Right cardiac atrium (tissue), 5 donors: ENCODE results near the gene TUT1. TPM values are rescaled to one million over a fixed set of nuclear protein-coding genes. Genes with fewer than 3 reads are reported as not detected.
A peak's percentile ranks its signal among the peaks of the same experiment; 100 is the strongest.
"Not testable (repeated sequence)": the region's sequence is repeated elsewhere in the genome, so short reads cannot be mapped to it uniquely, and the experiment has no call there.

Experiments
- ATAC-seq, 2 donors: fragments of 200-7000 bp; cut with Tn5 transposase; one replicate each; pipeline versions ENCODE4 v1.8.0 to v1.9.1; 2020; ENCODE audit warnings: moderate library complexity in 2 of 2, mild to moderate bottlenecking in 1 of 2
- DNase-seq, 3 donors: peaks; one replicate each; pipeline ENCODE4 v3.0.0-alpha.2; 2020
- H3K27ac ChIP-seq: one replicate; pipeline ENCODE4 v1.5.1; 2013; ENCODE audit warnings: mild to moderate bottlenecking, low read length, control low read depth, moderate library complexity
- H3K27me3 ChIP-seq: one replicate; pipeline ENCODE4 v1.6.1; 2013; ENCODE audit not compliant: control insufficient read depth, insufficient read depth
- H3K4me1 ChIP-seq: one replicate; pipeline ENCODE4 v1.6.1; 2013; ENCODE audit warnings: low read length; ENCODE audit not compliant: control insufficient read depth, insufficient read depth
- H3K4me3 ChIP-seq: one replicate; pipeline ENCODE4 v1.5.1; 2013; ENCODE audit warnings: low read length, control low read depth
- H3K9me3 ChIP-seq: one replicate; pipeline ENCODE4 v1.6.1; 2013; ENCODE audit warnings: low read length; ENCODE audit not compliant: control insufficient read depth
- WGBS: extraction: QIAGEN DNeasy Blood & Tissue Kit; methylation state at CpG from one replicate; pipeline ENCODE4 v1.1.7; 2013; 5-methylcytosine and 5-hydroxymethylcytosine counted together
- intact Hi-C, 4 donors: fragments of 100-400 bp; cut with DNase I; formaldehyde crosslinking; loops; one replicate each; pipeline versions ENCODE4 v1.11.0 to v1.14.0; 2022 to 2023
- polyA plus RNA-seq: library from polyadenylated mRNA; stranded (reverse); fragments of 200-250 nt; gene quantifications from one replicate; pipeline ENCODE4 v1.2.3, GENCODE V29; 2013
- total RNA-seq, 4 donors: library from RNA; stranded (reverse); fragmentation: NEBNext Ultra II Directional; extraction: Animal tissue kit (Norgen Biotek cat#: 25700); gene quantifications; one replicate each; pipeline ENCODE4 v1.2.1, GENCODE V29; 2021
- donor health status: healthy with polysubstance abuse.
- donor health status: DM: no; HTN: yes; CAD: no.
- donor health status: DM: no; HTN: no; CAD: no.
- donor health status: DM: no; HTN: yes; CAD: no; lungs with severe emphysema.
- donor health status: DM: yes; HTN: yes; CAD: no.

TUT1 gene
- total and polyA plus RNA-seq, 5 donors: 8.0 to 15.3 (median 11.5) TPM

GRCh38 chr11:62555464-62556107, 35.7 kb downstream of the TUT1 start:
- H3K27ac ChIP-seq: peak overlapping the region; percentile 83
- 30% methylated on average over 4 of the region's 4 CpGs for WGBS
- H3K27me3 ChIP-seq: no peaks in the 10 kb centered on the region
- ATAC-seq (no peak), DNase-seq (peak in 1 of 3 donors; percentile 68)
- peaks cover 48% of the 10 kb centered on the region for H3K4me1 ChIP-seq
- no peaks in the 10 kb centered on the region for H3K9me3 ChIP-seq
- intact Hi-C loops: loop anchor here in 1 of 4 donors (10.0 kb wide), 1 partner anchor 131 kb away; no protein-coding TSS in a partner anchor
- H3K4me3 ChIP-seq: no peak overlapping the region

- 77% methylated on average over 7 of the region's 7 CpGs for WGBS
Observed at GRCh38 chr11:62554387-62555167, 36.7 kb downstream of the TUT1 start.

GRCh38 chr11:62553839-62554361, 37.4 kb downstream of the TUT1 start:
- peaks cover 43% of the 10 kb centered on the region for H3K4me1 ChIP-seq
- no peaks in the 10 kb centered on the region for H3K27me3 ChIP-seq
- peak in 1 of 3 donors; percentile 20 for DNase-seq
- ATAC-seq: no peak
- H3K4me3 ChIP-seq: no peak overlapping the region
- intact Hi-C loops: loop anchor here in 1 of 4 donors (10.0 kb wide), 1 partner anchor 129 kb away; no protein-coding TSS in a partner anchor
- H3K9me3 ChIP-seq: no peaks in the 10 kb centered on the region
- peak overlapping the region; percentile 100 for H3K27ac ChIP-seq
- 76% methylated on average over 8 of the region's 8 CpGs for WGBS

More at GRCh38 chr11:62554387-62555167, 36.7 kb downstream of the TUT1 start:
- no peak for ATAC-seq
- Histone ChIP-seq H3K4me1 (peaks cover 43% of the 10 kb centered on the region), H3K9me3 (no peaks in the 10 kb centered on the region), H3K4me3 (no peak overlapping the region), H3K27ac (peak overlapping the region; percentile 100), H3K27me3 (no peaks in the 10 kb centered on the region)
- intact Hi-C loops: loop anchor here in 1 of 4 donors (10.0 kb wide), 1 partner anchor 130 kb away; no protein-coding TSS in a partner anchor
- DNase-seq: peak in 1 of 3 donors; percentile 66

- DNase-seq: peak; percentile 87 to 93 (median 91)
- H3K4me3 ChIP-seq: no peak overlapping the region
- H3K4me1 ChIP-seq: peaks cover 46% of the 10 kb centered on the region
- H3K9me3 ChIP-seq: no peaks in the 10 kb centered on the region
- WGBS: 8% methylated on average over 15 of the region's 15 CpGs
- H3K27me3 ChIP-seq: no peaks in the 10 kb centered on the region
- peak; percentile 88 to 89 for ATAC-seq
- intact Hi-C loops: loop anchor here in 1 of 4 donors (10.0 kb wide), 1 partner anchor 128 kb away; no protein-coding TSS in a partner anchor
- peak overlapping the region; percentile 100 for H3K27ac ChIP-seq
Observed at GRCh38 chr11:62553080-62553838, 38.1 kb downstream of the TUT1 start.

- Histone ChIP-seq H3K4me1 (peaks cover 46% of the 10 kb centered on the region), H3K27ac (peak overlapping the region; percentile 100), H3K27me3 (no peaks in the 10 kb centered on the region), H3K9me3 (no peaks in the 10 kb centered on the region), H3K4me3 (no peak overlapping the region)
- intact Hi-C loops: loop anchor here in 1 of 4 donors (10.0 kb wide), 1 partner anchor 128 kb away; no protein-coding TSS in a partner anchor
- DNase-seq: peak in 2 of 3 donors; percentile 46 to 70
- no peak for ATAC-seq
- WGBS: 17% methylated on average over 4 of the region's 4 CpGs
Observed at GRCh38 chr11:62552485-62553079, 38.7 kb downstream of the TUT1 start.

- not testable (repeated sequence) for H3K4me3 ChIP-seq, DNase-seq, H3K9me3 ChIP-seq, H3K27me3 ChIP-seq, ATAC-seq, H3K27ac ChIP-seq
- intact Hi-C loops: loop anchor here in 1 of 4 donors (10.0 kb wide), 1 partner anchor 126 kb away; no protein-coding TSS in a partner anchor
- WGBS: 95% methylated on average over 2 of the region's 2 CpGs
- peaks cover 31% of the 10 kb centered on the region for H3K4me1 ChIP-seq
Observed at GRCh38 chr11:62550478-62550877, 40.8 kb downstream of the TUT1 start.

- H3K9me3 ChIP-seq: no peaks in the 10 kb centered on the region
- ATAC-seq: no peak
- H3K4me3 ChIP-seq: no peak overlapping the region
- peak; percentile 65 to 85 (median 79) for DNase-seq
- WGBS: 38% methylated on average over 17 of the region's 17 CpGs
- H3K4me1 ChIP-seq: peaks cover 17% of the 10 kb centered on the region
- H3K27ac ChIP-seq: peak overlapping the region; percentile 58
- no peaks in the 10 kb centered on the region for H3K27me3 ChIP-seq
- intact Hi-C loops: loop anchor here in 3 of 4 donors (10.0 kb wide), 2 partner anchors 144 to 154 kb away; no protein-coding TSS in a partner anchor
Observed at GRCh38 chr11:62548545-62549335, 42.6 kb downstream of the TUT1 start.

GRCh38 chr11:62547691-62548281, 43.5 kb downstream of the TUT1 start:
- peak overlapping the region; percentile 95 for H3K27ac ChIP-seq
- WGBS: 36% methylated on average over 8 of the region's 8 CpGs
- peak; percentile 36 to 83 (median 79) for DNase-seq
- H3K4me3 ChIP-seq: peak overlapping the region; percentile 96
- intact Hi-C loops: loop anchor here in 3 of 4 donors (10.0 kb wide), 2 partner anchors 143 to 153 kb away; no protein-coding TSS in a partner anchor
- no peaks in the 10 kb centered on the region for H3K27me3 ChIP-seq
- ATAC-seq: peak in 1 of 2 donors; percentile 0
- H3K4me1 ChIP-seq: peaks cover 10% of the 10 kb centered on the region
- H3K9me3 ChIP-seq: no peaks in the 10 kb centered on the region

GRCh38 chr11:62546929-62547625, 44.2 kb downstream of the TUT1 start:
- ATAC-seq: no peak

More at GRCh38 chr11:62546929-62547625, 44.2 kb downstream of the TUT1 start:
- DNase-seq: peak; percentile 28 to 81 (median 76)
- WGBS: 3% methylated on average over 40 of the region's 40 CpGs
- H3K9me3 ChIP-seq: no peaks in the 10 kb centered on the region
- H3K4me1 ChIP-seq: peaks cover 12% of the 10 kb centered on the region
- intact Hi-C loops: loop anchor here in 3 of 4 donors (10.0 kb wide), 2 partner anchors 142 to 152 kb away; no protein-coding TSS in a partner anchor
- H3K27me3 ChIP-seq: no peaks in the 10 kb centered on the region
- peak overlapping the region; percentile 96 for H3K4me3 ChIP-seq
- peak overlapping the region; percentile 95 for H3K27ac ChIP-seq
